Gastrocnemius medialis (tissue), 4 donors: Measurements from ENCODE around the gene PTPRN2. TPM values are rescaled to one million over a fixed set of nuclear protein-coding genes. Genes with fewer than 3 reads are reported as not detected.

Source experiments
- ATAC-seq, 2 donors: fragments of 150-250 bp; one replicate each; pipeline ENCODE4 v1.9.1; 2016
- DNase-seq, 2 donors: peaks; one replicate each; pipeline ENCODE4 v3.0.0-alpha.2; 2019
- H3K27ac ChIP-seq, 4 donors: fragments of 200-600 bp; sonication (generic); 1 replicate in 1 of 4; 2 replicates in 3 of 4; pipeline ENCODE4 v1.5.1; 2016 to 2018; ENCODE audit warnings: mild to moderate bottlenecking in 2 of 4, moderate library complexity in 1 of 4
- H3K27me3 ChIP-seq, 3 donors: fragments of 200-600 bp; sonication (generic) in 2 of 3; 1 replicate in 1 of 3; 2 replicates in 2 of 3; pipeline versions ENCODE4 v1.5.1 to v1.6.0; 2016 to 2019; ENCODE audit warnings: mild to moderate bottlenecking in 1 of 3, moderate library complexity in 1 of 3
- H3K36me3 ChIP-seq, 2 donors: fragments of 200-600 bp; sonication (generic) in 1 of 2; one replicate each; pipeline ENCODE4 v1.5.1; 2017 to 2018
- H3K4me1 ChIP-seq, 2 donors: fragments of 200-600 bp; sonication (generic) in 1 of 2; one replicate each; pipeline ENCODE4 v1.5.1; 2016 to 2017; ENCODE audit warnings: mild to moderate bottlenecking in 2 of 2
- H3K4me3 ChIP-seq, 4 donors: fragments of 200-600 bp; sonication (generic) in 3 of 4; 1 replicate in 1 of 4; 2 replicates in 3 of 4; pipeline ENCODE4 v1.5.1; 2016 to 2019; ENCODE audit warnings: mild to moderate bottlenecking in 2 of 4
- H3K9me3 ChIP-seq, 3 donors: fragments of 200-600 bp; sonication (generic) in 2 of 3; 1 replicate in 1 of 3; 2 replicates in 2 of 3; pipeline ENCODE4 v1.5.1; 2016 to 2019
- POLR2A ChIP-seq, 2 donors: fragments of 450-650 bp; IDR thresholded peaks; one replicate each; pipeline ENCODE4 v1.6.1; 2017; ENCODE audit warnings: antibody characterized with exemption in 2 of 2, mild to moderate bottlenecking in 2 of 2, moderate library complexity in 2 of 2
- in situ Hi-C, 4 donors: fragments of 200-750 bp; cut with MboI; loops; one replicate each; pipeline versions ENCODE4 v1.15.0 to v1.8.0; 2017; ENCODE audit warnings: low sequenced_read_pairs in 4 of 4
- intact Hi-C: fragments of 100-400 bp; cut with DNase I; formaldehyde crosslinking; loops from one replicate; pipeline ENCODE4 v1.15.1; 2023; ENCODE audit warnings: low total_unique reads
- total RNA-seq, 4 donors: library from RNA; depleted of rRNA; stranded (reverse); fragments of >200 nt; gene quantifications; one replicate each; pipeline versions ENCODE4 v1.1.0 to v1.2.3, GENCODE V29; 2016
- TF ChIP-seq, protein P1 (sequence below), 5 experiments: fragments of 450-650 bp in 3 of 5; fragments of 200-600 bp in 2 of 5; sonication (generic) in 2 of 5; IDR thresholded peaks in 4 of 5; conservative IDR thresholded peaks in 1 of 5; 1 replicate in 4 of 5; 2 replicates in 1 of 5; pipeline ENCODE4 v1.5.1; 2016 to 2019; ENCODE audit warnings: antibody characterized with exemption in 5 of 5, mild to moderate bottlenecking in 3 of 5, moderate library complexity in 3 of 5

The PTPRN2 gene
- total RNA-seq, 4 donors from 2014 or later: 0.66 to 0.85 (median 0.81) TPM

DNA sequence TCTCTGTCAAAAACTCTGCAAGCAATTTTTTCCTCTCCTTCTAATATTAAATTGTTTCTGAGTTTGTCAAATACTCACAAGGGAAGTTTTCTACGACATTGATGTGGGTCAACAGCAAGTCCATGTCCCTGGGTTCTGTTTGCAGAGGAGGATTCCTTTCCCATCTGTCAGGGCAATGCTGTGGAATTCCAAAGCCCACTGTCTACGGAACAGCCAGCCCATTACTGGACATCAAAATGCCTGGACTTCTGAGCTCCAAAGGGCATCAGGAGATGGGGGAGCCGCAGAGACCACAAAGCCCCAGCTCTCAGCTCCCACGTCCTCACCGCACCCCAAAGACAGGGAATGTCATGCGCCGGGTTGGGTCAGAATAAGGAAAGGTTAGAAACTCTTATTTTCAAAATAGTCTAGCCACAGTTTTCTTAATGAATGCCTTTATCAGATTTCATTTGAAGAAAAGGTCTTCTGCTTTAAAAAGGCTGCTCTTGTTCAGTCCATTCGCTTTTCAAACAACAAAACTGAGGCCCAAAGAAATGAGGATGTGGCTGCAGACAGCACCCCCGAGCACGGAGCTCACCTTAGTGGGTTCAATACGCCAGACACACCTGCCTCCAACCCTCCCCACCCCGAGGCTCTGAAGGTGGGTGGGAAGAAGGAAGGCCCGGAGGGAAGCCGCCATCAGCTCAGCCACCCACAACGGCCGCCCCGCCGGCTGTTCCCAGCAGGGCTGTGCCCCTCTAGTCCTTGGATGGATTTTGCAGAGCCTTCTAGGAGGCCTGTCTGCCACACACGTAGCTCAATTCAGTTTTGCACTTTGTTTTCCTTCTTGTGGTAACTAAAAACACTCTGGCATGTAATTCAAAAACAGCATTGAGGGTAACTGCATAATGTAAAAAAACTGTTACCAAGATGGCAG, 44.7 kb downstream of the PTPRN2 start:
- no peak for ATAC-seq

DNA sequence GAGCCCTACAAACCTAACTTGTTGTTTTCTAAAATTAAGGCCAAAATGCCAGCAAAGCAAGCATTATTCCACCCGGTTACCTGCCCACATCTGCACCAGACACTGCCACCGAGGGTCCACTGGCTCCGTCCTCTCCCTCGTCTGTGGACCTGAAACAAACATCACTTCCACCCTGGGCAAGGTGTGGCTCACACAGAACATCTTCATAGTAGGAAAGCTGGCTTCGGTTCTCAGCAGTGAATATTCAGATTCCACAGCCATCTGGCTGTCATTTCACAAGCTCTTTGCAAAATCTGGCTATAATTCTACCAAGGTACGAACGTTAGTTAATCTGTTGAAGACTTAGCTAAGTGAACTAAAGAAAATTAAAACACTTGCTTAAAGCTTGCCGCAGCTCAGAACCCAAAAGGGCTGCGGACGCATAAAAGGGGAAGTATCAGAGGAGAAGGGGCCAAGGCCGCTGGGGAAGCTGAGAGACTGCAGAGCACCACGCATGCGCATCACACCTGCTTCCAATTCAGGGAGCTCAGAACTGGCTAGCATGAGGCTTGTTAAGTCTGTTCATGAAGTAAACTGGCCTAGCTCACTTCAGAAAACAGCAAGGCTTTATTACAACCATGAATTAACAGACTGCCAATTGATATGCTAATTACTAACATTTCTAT, 46.1 kb downstream of the PTPRN2 start:
- TF ChIP-seq, protein P1, sequence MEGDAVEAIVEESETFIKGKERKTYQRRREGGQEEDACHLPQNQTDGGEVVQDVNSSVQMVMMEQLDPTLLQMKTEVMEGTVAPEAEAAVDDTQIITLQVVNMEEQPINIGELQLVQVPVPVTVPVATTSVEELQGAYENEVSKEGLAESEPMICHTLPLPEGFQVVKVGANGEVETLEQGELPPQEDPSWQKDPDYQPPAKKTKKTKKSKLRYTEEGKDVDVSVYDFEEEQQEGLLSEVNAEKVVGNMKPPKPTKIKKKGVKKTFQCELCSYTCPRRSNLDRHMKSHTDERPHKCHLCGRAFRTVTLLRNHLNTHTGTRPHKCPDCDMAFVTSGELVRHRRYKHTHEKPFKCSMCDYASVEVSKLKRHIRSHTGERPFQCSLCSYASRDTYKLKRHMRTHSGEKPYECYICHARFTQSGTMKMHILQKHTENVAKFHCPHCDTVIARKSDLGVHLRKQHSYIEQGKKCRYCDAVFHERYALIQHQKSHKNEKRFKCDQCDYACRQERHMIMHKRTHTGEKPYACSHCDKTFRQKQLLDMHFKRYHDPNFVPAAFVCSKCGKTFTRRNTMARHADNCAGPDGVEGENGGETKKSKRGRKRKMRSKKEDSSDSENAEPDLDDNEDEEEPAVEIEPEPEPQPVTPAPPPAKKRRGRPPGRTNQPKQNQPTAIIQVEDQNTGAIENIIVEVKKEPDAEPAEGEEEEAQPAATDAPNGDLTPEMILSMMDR (IDR thresholded peaks at IDR 0.05 in 4 of 5, conservative IDR thresholded peaks at IDR 0.05 in 1 of 5): no peak
- no peak for TF ChIP-seq POLR2A (IDR thresholded peaks at IDR 0.05)
- intact Hi-C loops (no loop called here), in situ Hi-C loops (no loop called here)
- no peaks in the 10 kb centered on the region for H3K9me3 ChIP-seq
- H3K4me3 ChIP-seq: no peak overlapping the region
- no peaks in the 10 kb centered on the region for H3K4me1 ChIP-seq
- H3K36me3 ChIP-seq: no peaks in the 10 kb centered on the region
- H3K27ac ChIP-seq: no peak overlapping the region
- ATAC-seq: no peak
- H3K27me3 ChIP-seq: no peaks in the 10 kb centered on the region
- no peak for DNase-seq

More for the DNA sequence above, 44.7 kb downstream of the PTPRN2 start:
- TF ChIP-seq, protein P1 (IDR thresholded peaks at IDR 0.05 in 4 of 5, conservative IDR thresholded peaks at IDR 0.05 in 1 of 5): no peak
- no peak for TF ChIP-seq POLR2A (IDR thresholded peaks at IDR 0.05)
- Histone ChIP-seq H3K4me1 (no peaks in the 10 kb centered on the region), H3K4me3 (no peak overlapping the region), H3K27me3 (no peaks in the 10 kb centered on the region), H3K36me3 (no peaks in the 10 kb centered on the region), H3K27ac (no peak overlapping the region), H3K9me3 (no peaks in the 10 kb centered on the region)
- no peak for DNase-seq
- intact Hi-C loops (no loop called here), in situ Hi-C loops (no loop called here)

DNA sequence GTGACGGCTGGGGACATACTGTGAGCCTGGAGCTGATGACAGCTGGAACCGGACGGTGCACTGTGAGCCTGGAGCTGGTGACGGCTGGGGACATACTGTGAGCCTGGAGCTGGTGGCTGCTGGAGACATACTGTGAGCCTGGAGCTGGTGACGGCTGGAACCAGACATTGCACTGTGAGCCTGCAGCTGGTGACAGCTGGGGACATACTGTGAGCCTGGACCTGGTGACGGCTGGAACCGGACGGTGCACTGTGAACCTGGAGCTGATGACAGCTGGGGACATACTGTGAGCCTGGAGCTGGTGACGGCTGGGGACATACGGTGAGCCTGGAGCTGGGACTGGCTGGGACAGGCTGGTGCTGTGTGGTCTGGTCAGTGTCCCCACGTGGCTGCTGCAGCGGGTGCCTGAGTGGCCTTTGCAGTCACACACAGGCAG, 47.9 kb downstream of the PTPRN2 start:
- TF ChIP-seq POLR2A (IDR thresholded peaks at IDR 0.05): no peak
- TF ChIP-seq, protein P1 (IDR thresholded peaks at IDR 0.05 in 4 of 5, conservative IDR thresholded peaks at IDR 0.05 in 1 of 5): no peak
- in situ Hi-C loops: no loop called here
- ATAC-seq (no peak), DNase-seq (no peak)
- no peak overlapping the region for H3K4me3 ChIP-seq
- no peak overlapping the region for H3K27ac ChIP-seq
- intact Hi-C loops: no loop called here
- no peaks in the 10 kb centered on the region for H3K9me3 ChIP-seq
- no peaks in the 10 kb centered on the region for H3K36me3 ChIP-seq
- H3K4me1 ChIP-seq: no peaks in the 10 kb centered on the region
- H3K27me3 ChIP-seq: no peaks in the 10 kb centered on the region

DNA sequence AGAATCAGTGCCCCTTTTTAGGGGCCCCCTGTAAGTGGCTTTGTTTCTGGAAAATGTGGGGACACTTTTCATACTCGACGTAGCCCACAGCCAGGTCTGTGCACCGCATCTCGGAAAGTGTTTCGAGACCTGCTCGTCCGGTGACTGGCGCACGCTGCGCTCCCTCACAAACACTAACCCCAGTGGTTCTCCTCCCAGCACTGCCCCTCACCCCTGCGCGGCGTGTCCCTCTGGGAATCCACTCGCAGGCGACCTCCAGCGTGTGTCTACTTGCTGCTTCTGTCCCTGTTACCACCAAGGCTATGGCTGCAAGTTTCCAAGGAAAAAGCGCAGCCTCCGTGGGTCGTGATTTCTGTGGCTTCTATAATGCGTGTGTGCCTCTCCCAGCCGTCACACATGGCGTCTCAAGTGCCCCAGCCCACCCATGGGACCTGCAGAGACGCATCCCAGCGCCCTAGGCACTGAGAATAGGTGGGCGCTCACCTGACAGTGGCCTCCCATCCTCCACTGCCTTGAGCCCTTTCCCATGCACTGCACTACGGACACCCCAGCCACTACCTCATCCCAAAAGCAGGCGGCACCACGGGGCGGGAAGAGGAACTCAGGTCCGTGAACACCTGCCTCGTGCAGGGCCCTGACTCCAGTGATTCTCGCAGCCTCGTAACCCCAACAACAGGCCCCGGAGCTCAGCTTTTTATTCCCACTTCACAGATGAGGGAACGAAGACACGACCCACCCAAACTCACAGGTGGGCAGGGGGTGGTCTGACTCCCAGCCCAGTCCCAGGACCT, 49.3 kb downstream of the PTPRN2 start:
- no peak for TF ChIP-seq POLR2A (IDR thresholded peaks at IDR 0.05)
- TF ChIP-seq, protein P1 (IDR thresholded peaks at IDR 0.05 in 4 of 5, conservative IDR thresholded peaks at IDR 0.05 in 1 of 5): no peak
- no peak overlapping the region for H3K4me3 ChIP-seq
- in situ Hi-C loops: no loop called here
- DNase-seq (no peak), ATAC-seq (no peak)
- no peaks in the 10 kb centered on the region for H3K36me3 ChIP-seq
- no peaks in the 10 kb centered on the region for H3K4me1 ChIP-seq
- intact Hi-C loops: no loop called here
- H3K9me3 ChIP-seq: no peaks in the 10 kb centered on the region
- H3K27ac ChIP-seq: no peak overlapping the region
- H3K27me3 ChIP-seq: no peaks in the 10 kb centered on the region
